KOPT-K1 (cell line): ENCODE data around the gene WNT4.

Experiments used
- H3K27ac ChIP-seq: fragments of 200-600 bp; sonication (generic); 2 replicates; pipeline ENCODE4 v1.5.1; 2016; ENCODE audit warnings: antibody characterized with exemption, mild to moderate bottlenecking, low read depth, low read length; ENCODE audit not compliant: poor library complexity, severe bottlenecking
- H3K36me3 ChIP-seq: fragments of 200-600 bp; sonication (generic); 2 replicates; pipeline ENCODE4 v1.5.1; 2017; ENCODE audit warnings: antibody characterized with exemption, mild to moderate bottlenecking, low read length, moderate library complexity; ENCODE audit not compliant: insufficient read depth
- H3K9me3 ChIP-seq: fragments of 200-600 bp; sonication (generic); 2 replicates; pipeline ENCODE4 v1.5.1; 2017; ENCODE audit warnings: antibody characterized with exemption, low read length, mild to moderate bottlenecking; ENCODE audit not compliant: insufficient read depth, poor library complexity, severe bottlenecking

The WNT4 gene

GRCh38 chr1:22142315-22143064 is 407 bp downstream of the WNT4 start:
- Histone ChIP-seq H3K27ac (no peak overlapping the region), H3K36me3 (no peaks in the 10 kb centered on the region), H3K9me3 (no peaks in the 10 kb centered on the region)

GRCh38 chr1:22141554-22142314 is 1.2 kb downstream of the WNT4 start:
- Histone ChIP-seq H3K36me3 (no peaks in the 10 kb centered on the region), H3K9me3 (no peaks in the 10 kb centered on the region), H3K27ac (no peak overlapping the region)

- Histone ChIP-seq H3K36me3 (no peaks in the 10 kb centered on the region), H3K9me3 (no peaks in the 10 kb centered on the region), H3K27ac (no peak overlapping the region)
These were observed 2.2 kb downstream of the WNT4 start for GRCh38 chr1:22140694-22141093.

GRCh38 chr1:22139817-22140216 is 3.1 kb downstream of the WNT4 start:
- Histone ChIP-seq H3K36me3 (no peaks in the 10 kb centered on the region), H3K27ac (no peak overlapping the region), H3K9me3 (no peaks in the 10 kb centered on the region)

DNA sequence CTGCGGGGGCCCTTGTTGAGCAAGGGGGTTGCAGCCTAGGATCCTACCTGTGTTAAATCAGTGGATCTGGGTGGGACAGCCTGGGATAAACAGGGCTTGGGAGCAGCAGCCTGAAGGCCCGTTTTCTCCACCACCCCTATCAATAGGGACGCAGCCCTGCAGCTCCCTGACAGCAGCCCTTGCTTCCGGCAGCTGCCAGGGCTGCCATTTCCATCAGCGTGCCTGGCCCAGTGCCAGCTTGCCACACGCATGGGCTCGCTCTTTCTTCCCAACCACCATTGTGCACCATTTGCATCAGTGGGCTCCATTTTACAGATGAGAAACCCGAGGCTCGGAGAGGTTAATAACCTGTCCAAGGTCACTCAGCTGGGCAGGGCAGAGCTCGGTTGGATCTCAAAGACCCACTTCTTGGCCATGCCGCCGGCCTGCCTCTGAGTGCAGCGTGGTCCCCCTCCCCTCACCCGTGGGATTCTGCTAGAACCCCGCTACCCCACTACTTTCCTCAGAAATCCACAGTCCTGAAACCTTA is 3.8 kb downstream of the WNT4 start:
- no peaks in the 10 kb centered on the region for H3K36me3 ChIP-seq
- no peaks in the 10 kb centered on the region for H3K9me3 ChIP-seq

GRCh38 chr1:22137004-22137720 is 5.7 kb downstream of the WNT4 start:
- no peaks in the 10 kb centered on the region for H3K36me3 ChIP-seq
- H3K9me3 ChIP-seq, result no peaks in the 10 kb centered on the region
- H3K27ac ChIP-seq, result no peak overlapping the region

More for the DNA sequence above, 3.8 kb downstream of the WNT4 start:
- H3K27ac ChIP-seq, result no peak overlapping the region

DNA sequence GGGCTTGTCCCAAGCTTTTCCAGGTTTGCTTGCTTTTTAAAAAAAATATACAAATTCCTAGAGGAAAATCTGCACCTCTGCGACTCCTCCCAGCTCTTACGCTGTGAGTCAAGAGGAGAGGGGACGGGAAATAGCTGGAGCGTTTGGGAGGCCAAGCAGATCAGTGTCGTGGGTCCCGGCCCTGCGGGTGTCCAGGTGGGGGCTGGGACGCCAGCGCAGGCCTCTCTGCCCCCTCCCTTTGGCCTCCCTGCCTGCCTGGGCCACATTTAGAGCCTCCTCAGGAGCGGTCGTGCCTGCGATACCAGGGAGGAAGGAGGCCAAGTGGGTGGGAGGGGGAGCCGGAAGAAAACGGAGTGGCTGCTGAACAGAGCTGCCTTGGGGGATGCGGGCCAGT is 9.0 kb downstream of the WNT4 start:
- H3K27ac ChIP-seq, result no peak overlapping the region

GRCh38 chr1:22133247-22133930 is 9.5 kb downstream of the WNT4 start:
- H3K36me3 ChIP-seq, result no peaks in the 10 kb centered on the region
- no peak overlapping the region for H3K27ac ChIP-seq
- no peaks in the 10 kb centered on the region for H3K9me3 ChIP-seq

More for the DNA sequence above, 9.0 kb downstream of the WNT4 start:
- H3K9me3 ChIP-seq, result no peaks in the 10 kb centered on the region
- H3K36me3 ChIP-seq, result no peaks in the 10 kb centered on the region

GRCh38 chr1:22132517-22133235 is 10.2 kb downstream of the WNT4 start:
- no peaks in the 10 kb centered on the region for H3K9me3 ChIP-seq
- no peak overlapping the region for H3K27ac ChIP-seq
- H3K36me3 ChIP-seq, result no peaks in the 10 kb centered on the region

DNA sequence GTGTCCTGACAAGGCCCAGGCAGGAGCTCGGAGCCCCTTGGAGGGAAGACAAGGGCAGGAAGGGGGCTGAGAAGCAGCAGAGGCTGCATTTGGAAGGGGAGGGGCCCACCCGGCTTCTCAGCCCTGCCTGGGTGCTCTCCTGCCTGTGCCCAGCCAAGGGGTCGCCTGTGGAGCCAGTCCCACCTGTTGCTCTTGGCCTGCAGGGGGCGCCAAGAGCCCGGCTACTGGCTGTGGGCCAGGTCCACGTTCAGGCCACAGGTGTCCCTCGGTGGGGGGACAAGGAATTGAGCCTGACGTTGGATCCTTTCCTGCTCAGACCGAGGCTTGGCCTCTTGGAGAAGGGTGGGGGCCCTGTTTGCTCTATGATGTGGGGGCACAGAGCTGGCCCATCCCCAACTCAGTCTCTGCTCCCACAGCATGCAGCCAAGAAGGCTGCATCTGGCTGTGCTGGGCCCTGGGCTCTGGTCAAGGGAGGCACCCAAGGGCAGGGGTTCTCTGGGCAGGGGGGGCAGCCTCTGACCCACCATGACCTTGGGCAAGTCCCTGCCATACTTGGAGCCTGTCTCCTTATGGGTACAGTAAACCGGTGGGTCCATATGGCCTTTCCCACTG is 10.9 kb downstream of the WNT4 start:
- H3K27ac ChIP-seq, result no peak overlapping the region
- no peaks in the 10 kb centered on the region for H3K36me3 ChIP-seq
- no peaks in the 10 kb centered on the region for H3K9me3 ChIP-seq

GRCh38 chr1:22131062-22131461 is 11.8 kb downstream of the WNT4 start:
- Histone ChIP-seq H3K36me3 (no peaks in the 10 kb centered on the region), H3K27ac (no peak overlapping the region), H3K9me3 (no peaks in the 10 kb centered on the region)

DNA sequence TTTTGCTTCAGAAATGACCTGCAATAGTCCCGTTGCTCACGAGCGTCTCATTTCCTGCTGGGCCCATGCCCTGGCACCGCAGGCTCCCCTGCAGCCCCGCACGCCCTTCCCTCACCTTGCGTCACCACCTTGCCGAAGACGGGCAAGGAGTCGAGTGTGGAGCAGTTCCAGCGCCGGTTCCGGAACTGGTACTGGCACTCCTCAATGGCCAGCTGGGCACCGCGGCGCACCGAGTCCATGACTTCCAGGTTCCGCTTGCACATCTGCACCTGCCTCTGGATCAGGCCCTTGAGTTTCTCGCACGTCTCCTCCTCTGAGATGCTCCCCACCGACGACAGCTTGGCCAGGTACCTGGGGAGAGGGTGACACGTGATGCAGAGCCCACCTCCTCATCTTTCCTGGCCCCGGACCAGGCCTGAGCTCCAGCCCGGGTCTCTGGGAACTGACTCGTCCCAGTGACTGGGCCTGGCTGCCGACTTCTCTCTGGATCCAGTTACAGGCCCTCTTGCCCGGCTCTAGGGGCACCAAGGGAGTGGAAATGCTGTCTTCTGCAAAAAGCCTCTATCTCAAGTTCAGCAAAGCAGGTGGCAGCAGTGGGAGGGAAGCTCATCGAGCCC is 13.3 kb downstream of the WNT4 start:
- no peaks in the 10 kb centered on the region for H3K9me3 ChIP-seq
- no peaks in the 10 kb centered on the region for H3K36me3 ChIP-seq
- H3K27ac ChIP-seq, result no peak overlapping the region

GRCh38 chr1:22128392-22128791 is 14.5 kb downstream of the WNT4 start:
- Histone ChIP-seq H3K27ac (no peak overlapping the region), H3K36me3 (no peaks in the 10 kb centered on the region), H3K9me3 (no peaks in the 10 kb centered on the region)
